ENCODE data around the gene ABCG2.

DNA sequence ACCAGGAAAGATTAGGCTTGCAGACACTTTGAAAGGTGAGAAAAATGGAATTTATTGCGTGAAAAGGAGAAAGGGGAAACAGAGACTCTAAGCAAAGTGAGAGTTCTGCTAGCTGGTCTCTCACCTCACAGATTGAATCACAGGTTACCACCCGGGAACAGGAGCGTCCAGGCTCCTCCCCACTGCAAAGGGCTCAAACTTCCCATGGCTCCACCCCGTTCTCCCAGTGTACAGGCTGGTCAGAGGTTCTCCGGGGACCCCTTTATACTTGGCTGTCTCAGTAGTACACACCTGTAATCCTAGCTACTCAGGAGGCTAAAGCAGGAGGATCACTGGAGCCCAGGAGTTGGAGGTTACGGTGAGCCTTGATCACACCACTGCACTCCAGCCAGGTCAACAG is 44.0 kb upstream of the ABCG2 start:
- TF ChIP-seq, protein P1, sequence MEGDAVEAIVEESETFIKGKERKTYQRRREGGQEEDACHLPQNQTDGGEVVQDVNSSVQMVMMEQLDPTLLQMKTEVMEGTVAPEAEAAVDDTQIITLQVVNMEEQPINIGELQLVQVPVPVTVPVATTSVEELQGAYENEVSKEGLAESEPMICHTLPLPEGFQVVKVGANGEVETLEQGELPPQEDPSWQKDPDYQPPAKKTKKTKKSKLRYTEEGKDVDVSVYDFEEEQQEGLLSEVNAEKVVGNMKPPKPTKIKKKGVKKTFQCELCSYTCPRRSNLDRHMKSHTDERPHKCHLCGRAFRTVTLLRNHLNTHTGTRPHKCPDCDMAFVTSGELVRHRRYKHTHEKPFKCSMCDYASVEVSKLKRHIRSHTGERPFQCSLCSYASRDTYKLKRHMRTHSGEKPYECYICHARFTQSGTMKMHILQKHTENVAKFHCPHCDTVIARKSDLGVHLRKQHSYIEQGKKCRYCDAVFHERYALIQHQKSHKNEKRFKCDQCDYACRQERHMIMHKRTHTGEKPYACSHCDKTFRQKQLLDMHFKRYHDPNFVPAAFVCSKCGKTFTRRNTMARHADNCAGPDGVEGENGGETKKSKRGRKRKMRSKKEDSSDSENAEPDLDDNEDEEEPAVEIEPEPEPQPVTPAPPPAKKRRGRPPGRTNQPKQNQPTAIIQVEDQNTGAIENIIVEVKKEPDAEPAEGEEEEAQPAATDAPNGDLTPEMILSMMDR (IDR thresholded peaks at IDR 0.05; ENCODE audit: low read depth, low read length): no peak
- no peak for TF ChIP-seq EZH2phosphoT487 (IDR thresholded peaks at IDR 0.05; ENCODE audit: low read depth)

Data from OCI-LY3 (cell line).